Lung microvascular endothelial cell (primary cell): ENCODE data around the gene GASK1A. TPM values are rescaled to one million over a fixed set of nuclear protein-coding genes. Genes with fewer than 3 reads are reported as not detected.
"Not testable (repeated sequence)": the region's sequence is repeated elsewhere in the genome, so short reads cannot be mapped to it uniquely, and the experiment has no call there.

Experiments used
- DNase-seq, 2 donors: peaks; one replicate each; pipeline versions ENCODE4 v3.0.0 to v3.0.0-alpha.2; 2010; ENCODE audit warnings: low read depth in 2 of 2
- total RNA-seq: library from RNA; depleted of rRNA; stranded (reverse); fragments of >200 nt; gene quantifications from 2 replicates; pipeline ENCODE4 v1.2.1, GENCODE V29; 2014

The GASK1A gene
- total RNA-seq, 1 donor from 2014 or later: not detected

DNA sequence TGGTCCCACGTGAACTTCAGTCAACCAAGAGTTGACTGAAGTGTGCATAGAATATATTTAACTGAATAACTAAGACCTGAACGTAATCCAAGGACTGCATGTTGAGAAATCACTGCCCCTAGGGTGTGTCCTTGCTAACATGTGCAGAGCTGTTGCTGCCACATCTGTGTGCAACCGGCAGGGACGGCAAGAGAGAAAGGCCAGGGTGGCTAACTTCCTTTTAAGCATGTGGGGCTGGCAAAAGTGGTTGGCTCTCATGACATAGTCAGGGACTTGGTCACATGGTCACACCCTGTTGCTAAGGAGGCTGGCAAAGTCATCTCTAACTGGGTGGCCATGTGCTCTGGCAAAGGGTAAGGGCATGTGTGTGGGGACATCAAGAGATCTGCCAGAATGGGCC, 52.4 kb downstream of the GASK1A start:
- DNase-seq: no peak

DNA sequence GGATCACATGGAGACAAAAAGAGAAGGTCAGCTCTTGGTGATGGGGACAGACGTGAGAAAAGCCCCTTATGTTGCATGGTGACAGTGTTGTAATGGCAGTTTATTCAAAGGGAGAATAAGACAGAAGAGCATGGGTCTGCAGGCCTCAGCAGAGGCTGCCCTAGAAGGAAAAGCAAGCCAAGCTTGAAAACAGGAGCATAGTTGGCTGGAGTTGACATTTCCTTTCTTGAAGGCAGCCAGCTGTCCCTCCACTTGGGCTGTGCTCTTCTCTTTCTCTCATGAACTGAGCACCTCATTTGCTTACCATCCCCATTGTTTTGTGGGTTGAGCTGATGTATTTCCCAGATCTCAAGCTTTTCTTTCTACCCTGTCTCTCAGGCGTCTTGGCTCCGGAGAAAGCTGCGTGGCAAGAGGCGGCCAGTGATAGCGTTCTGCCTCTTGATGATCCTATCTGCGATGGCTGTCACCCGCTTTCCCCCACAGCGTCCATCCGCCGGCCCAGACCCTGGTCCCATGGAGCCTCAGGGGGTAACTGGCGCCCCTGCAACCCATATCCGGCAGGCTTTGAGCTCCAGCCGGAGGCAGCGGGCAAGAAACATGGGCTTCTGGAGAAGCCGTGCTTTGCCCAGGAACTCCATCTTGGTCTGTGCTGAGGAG, 52.9 kb downstream of the GASK1A start:
- no peak for DNase-seq

GRCh38 chr3:43032646-43033628, 53.8 kb downstream of the GASK1A start:
- DNase-seq: no peak

GRCh38 chr3:43034200-43034599, 55.1 kb downstream of the GASK1A start:
- DNase-seq: no peak

DNA sequence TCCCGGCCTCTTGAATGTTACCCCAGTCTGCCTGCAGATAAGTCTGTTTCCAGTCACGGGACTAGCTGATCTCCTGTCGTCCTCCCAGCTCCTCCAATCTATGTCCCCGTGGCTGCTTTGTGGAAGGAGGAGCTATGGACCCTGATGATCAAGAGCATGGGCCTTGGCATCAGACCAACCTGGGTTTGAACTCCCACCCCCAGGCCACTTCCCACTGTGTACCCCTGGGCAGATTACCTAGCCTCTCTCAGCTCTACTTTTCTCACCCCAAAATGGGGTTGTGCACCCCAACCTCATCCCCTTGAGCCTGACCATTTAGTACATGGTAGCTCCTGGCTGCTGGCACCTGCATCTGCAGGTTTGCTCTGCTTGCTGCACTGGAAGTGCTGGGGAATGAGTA, 55.8 kb downstream of the GASK1A start:
- no peak for DNase-seq

- DNase-seq: no peak
Observed at GRCh38 chr3:43035801-43036365, 56.8 kb downstream of the GASK1A start.

- DNase-seq: no peak
Observed at GRCh38 chr3:43036621-43037423, 57.7 kb downstream of the GASK1A start.

DNA sequence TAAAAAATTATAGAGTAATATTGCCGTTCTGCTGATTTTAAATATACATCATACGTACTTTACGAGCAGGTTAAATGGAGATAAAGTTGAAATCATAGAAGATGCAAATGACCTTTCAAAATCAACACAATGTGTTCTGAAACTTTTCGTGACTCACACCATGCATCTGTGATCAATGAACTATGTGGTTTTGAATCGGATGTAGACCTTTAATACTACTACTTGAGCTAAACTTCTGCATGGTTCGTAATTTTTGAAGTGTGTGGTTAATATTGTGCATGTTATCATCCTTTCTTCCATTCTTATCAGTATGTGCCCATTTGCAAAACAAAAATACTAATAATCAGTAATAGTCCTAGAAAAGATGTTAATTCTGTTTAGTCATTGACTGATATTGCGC, 58.9 kb downstream of the GASK1A start:
- DNase-seq: no peak

GRCh38 chr3:43041517-43041916, 62.4 kb downstream of the GASK1A start:
- no peak for DNase-seq

GRCh38 chr3:43043071-43043766, 64.1 kb downstream of the GASK1A start:
- no peak for DNase-seq

DNA sequence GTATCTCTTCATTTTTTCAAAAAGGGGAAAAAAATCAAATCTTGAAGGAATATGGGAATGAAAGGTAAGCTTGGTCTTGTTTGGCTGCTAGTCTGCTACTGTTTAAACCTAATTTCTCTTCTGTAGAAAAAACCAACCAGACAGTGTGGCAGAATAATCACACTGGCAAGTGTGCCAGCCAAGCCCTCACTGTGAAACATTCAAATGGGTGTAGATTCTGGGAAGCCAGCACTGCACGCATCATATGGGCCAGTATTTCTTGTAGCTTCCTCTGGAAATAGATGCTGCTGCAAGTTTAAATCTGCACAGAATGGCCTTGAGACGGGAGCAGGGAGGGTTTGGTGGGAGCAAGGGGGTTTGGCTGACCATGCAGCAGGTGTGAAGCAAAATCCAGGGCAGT, 64.7 kb downstream of the GASK1A start:
- DNase-seq: no peak

DNA sequence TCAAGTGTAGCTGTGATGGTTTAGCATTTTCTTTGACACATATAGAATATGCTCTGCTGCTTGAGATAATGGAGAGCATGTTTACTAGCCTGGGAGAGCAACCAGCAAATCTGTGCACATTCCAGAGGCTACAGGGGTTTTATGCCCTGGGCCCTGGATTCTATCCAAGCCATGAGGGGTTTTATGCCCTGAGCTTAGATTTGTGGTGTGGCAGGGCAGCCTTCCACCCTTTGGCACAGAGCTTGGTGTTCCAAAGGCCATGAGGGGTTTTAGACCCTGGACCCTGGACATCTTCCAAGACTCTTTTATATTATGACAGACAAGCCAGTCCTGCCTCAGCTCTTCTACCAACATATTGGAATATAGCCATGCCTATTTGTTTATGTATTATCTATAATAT, 66.0 kb downstream of the GASK1A start:
- not testable (repeated sequence) for DNase-seq

GRCh38 chr3:43046583-43046982, 67.5 kb downstream of the GASK1A start:
- no peak for DNase-seq

- no peak for DNase-seq
Observed at GRCh38 chr3:43048470-43048869, 69.4 kb downstream of the GASK1A start.

- DNase-seq: no peak
Observed at GRCh38 chr3:43053291-43053690, 74.2 kb downstream of the GASK1A start.

DNA sequence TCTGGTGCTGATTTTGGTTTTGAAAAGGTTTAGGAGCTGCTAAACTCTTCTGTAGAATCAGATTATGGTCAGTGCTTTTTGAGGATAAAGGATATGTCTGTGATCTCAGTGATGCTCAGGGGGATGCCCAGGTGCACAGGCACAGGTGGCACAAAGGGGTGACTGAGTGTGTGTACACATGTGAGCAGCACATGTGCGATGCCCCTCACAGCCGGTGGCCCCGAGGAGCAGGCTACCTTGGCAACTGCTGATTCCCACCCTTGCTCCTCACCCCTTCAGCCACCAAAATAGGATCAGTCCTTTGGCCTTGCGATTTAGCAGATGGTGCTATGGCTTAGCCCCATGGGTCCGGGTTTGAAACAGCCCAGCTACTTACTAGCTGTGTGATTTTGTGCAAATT, 75.6 kb downstream of the GASK1A start:
- DNase-seq: no peak

GRCh38 chr3:43055393-43055792, 76.3 kb downstream of the GASK1A start:
- DNase-seq: no peak

DNA sequence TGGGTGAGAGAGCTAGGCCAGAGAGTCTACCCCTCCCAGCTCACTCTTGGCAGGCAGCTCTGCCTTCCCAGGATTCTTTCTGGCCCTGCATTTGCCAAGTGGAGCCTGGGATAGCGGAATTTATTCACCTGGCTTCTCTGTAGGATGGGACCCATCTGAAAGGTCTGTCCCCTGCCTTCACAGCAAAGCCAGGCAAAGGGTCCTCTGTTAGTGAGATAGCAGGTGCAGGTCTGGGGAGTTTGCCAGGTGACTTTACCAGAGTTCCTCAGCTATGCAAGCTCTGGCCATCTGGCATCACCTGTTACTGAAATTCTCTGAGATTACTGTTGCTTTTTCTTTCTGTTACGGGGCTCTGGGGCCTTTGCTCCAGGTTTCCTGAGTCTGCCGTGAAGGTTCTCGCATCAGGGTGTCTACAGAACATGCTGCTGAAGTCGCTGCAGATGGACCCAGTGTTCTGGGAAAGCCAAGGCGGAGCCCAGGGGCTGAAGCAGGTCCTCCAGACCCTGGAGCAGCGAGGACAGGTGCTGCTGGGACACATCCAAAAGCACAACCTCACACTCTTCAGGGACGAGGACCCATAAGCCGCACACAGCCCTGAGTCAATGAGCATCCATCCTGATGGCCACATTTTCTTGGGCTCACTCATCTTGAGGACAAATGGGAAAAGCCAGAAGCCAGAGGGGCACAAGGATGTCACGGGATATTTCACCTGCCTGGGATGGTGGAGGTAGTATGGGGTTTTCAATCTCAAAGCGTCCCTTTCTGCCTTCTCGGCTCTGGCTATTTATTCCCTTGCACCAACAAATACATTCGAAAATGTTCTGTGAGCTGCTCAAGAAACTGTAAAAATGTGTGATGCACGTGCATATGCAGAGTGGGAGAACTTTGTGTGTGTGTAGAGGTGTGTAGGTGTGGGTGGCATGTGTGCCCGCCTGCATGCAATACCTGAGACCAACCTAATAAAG, 77.0 kb downstream of the GASK1A start:
- DNase-seq: no peak

- DNase-seq: no peak
Observed at GRCh38 chr3:43059456-43059855, 80.3 kb downstream of the GASK1A start.
